Glomerular visceral epithelial cell (primary cell): ENCODE results near the gene ZNF530.
A peak's percentile ranks its signal among the peaks of the same experiment; 100 is the strongest.

ENCODE experiments used
- DNase-seq: peaks from one replicate; pipeline ENCODE4 v3.0.0-alpha.2; 2016; ENCODE audit errors: extremely low spot score

Gene ZNF530

GRCh38 chr19:57613941-57614743 lies 14.5 kb downstream of the ZNF530 start, which contains the start of gene ZNF134:
TSS of gene ZNF134 (plus strand) at chr19:57614242. CDS start at chr19:57619469, 5,227 bp downstream.
- peak; percentile 88 for DNase-seq

- DNase-seq: no peak
Observed at GRCh38 chr19:57615346-57615745, 15.7 kb downstream of the ZNF530 start.

- no peak for DNase-seq
Observed at GRCh38 chr19:57620673-57621348, 21.1 kb downstream of the ZNF530 start.

- no peak for DNase-seq
Observed at GRCh38 chr19:57623091-57623490, 23.4 kb downstream of the ZNF530 start.

- peak; percentile 93 for DNase-seq
Observed at GRCh38 chr19:57632987-57633831, 33.5 kb downstream of the ZNF530 start, which contains the start of gene ZNF211. TSS of gene ZNF211 (plus strand) at chr19:57633168. CDS start at chr19:57633347, 179 bp downstream.

GRCh38 chr19:57633832-57634131 lies 34.1 kb downstream of the ZNF530 start:
- no peak for DNase-seq

GRCh38 chr19:57637379-57637778 lies 37.7 kb downstream of the ZNF530 start:
- DNase-seq: no peak

GRCh38 chr19:57641715-57642234 lies 42.1 kb downstream of the ZNF530 start:
- DNase-seq: no peak

- DNase-seq: no peak
Observed at GRCh38 chr19:57642396-57643046, 42.8 kb downstream of the ZNF530 start.

GRCh38 chr19:57643734-57644133 lies 44.0 kb downstream of the ZNF530 start:
- DNase-seq: no peak

- no peak for DNase-seq
Observed at GRCh38 chr19:57648331-57649003, 48.8 kb downstream of the ZNF530 start.

GRCh38 chr19:57651654-57651996 lies 51.9 kb downstream of the ZNF530 start:
- no peak for DNase-seq

- no peak for DNase-seq
Observed at GRCh38 chr19:57653689-57654088, 54.0 kb downstream of the ZNF530 start.

GRCh38 chr19:57655443-57655842 lies 55.8 kb downstream of the ZNF530 start:
- no peak for DNase-seq

- no peak for DNase-seq
Observed at GRCh38 chr19:57656346-57656745, 56.7 kb downstream of the ZNF530 start.
